Rectal smooth muscle tissue (tissue), 1 donor: ENCODE results near the gene GGPS1.
A peak's percentile ranks its signal among the peaks of the same experiment; 100 is the strongest.
"Not testable (repeated sequence)": the region's sequence is repeated elsewhere in the genome, so short reads cannot be mapped to it uniquely, and the experiment has no call there.

Experiments
- H3K27ac ChIP-seq: one replicate; pipeline ENCODE4 v1.7.0; 2013; ENCODE audit warnings: low read depth, low read length, inconsistent platforms
- H3K27me3 ChIP-seq: one replicate; pipeline ENCODE4 v1.7.0; 2013; ENCODE audit warnings: low read length; ENCODE audit not compliant: control insufficient read depth, insufficient read depth
- H3K36me3 ChIP-seq: one replicate; pipeline ENCODE4 v1.7.0; 2013; ENCODE audit warnings: low read length; ENCODE audit not compliant: control insufficient read depth, insufficient read depth
- H3K4me1 ChIP-seq: one replicate; pipeline ENCODE4 v1.7.0; 2013; ENCODE audit warnings: low read length; ENCODE audit not compliant: control insufficient read depth, insufficient read depth
- H3K4me3 ChIP-seq: one replicate; pipeline ENCODE4 v1.7.0; 2013; ENCODE audit warnings: low read length
- H3K9ac ChIP-seq: one replicate; pipeline ENCODE4 v1.7.0; 2013; ENCODE audit warnings: low read length

GGPS1 gene

GRCh38 chr1:235328271-235329138 is at the start of gene GGPS1:
Gene GGPS1, plus strand, starts transcription at chr1:235328570. Its CDS starts 6,695 bp downstream, at chr1:235335265.
- Histone ChIP-seq H3K36me3 (no peaks in the 10 kb centered on the region), H3K4me1 (peaks cover 38% of the 10 kb centered on the region), H3K27ac (peak within 1 kb of the TSS; percentile 98), H3K9ac (peak within 1 kb of the TSS; percentile 95), H3K4me3 (peak within 1 kb of the TSS; percentile 97), H3K27me3 (no peaks in the 10 kb centered on the region)

- Histone ChIP-seq H3K27me3 (no peaks in the 10 kb centered on the region), H3K4me3 (no peak overlapping the region), H3K9ac (no peak overlapping the region), H3K4me1 (peaks cover 7% of the 10 kb centered on the region), H3K27ac (no peak overlapping the region), H3K36me3 (no peaks in the 10 kb centered on the region)
Measured at GRCh38 chr1:235278915-235279292, 49.5 kb upstream of the GGPS1 start.

- H3K4me1 ChIP-seq, result peaks cover 7% of the 10 kb centered on the region
- no peaks in the 10 kb centered on the region for H3K36me3 ChIP-seq
- H3K27me3 ChIP-seq, result no peaks in the 10 kb centered on the region
- no peak overlapping the region for H3K27ac ChIP-seq
- no peak overlapping the region for H3K4me3 ChIP-seq
- H3K9ac ChIP-seq, result no peak overlapping the region
Measured at GRCh38 chr1:235279694-235280093, 48.7 kb upstream of the GGPS1 start.

GRCh38 chr1:235280467-235280866 is 47.9 kb upstream of the GGPS1 start:
- Histone ChIP-seq H3K27me3 (no peaks in the 10 kb centered on the region), H3K27ac (no peak overlapping the region), H3K9ac (no peak overlapping the region), H3K4me3 (no peak overlapping the region), H3K36me3 (no peaks in the 10 kb centered on the region), H3K4me1 (peaks cover 7% of the 10 kb centered on the region)

- H3K4me3 ChIP-seq, H3K27me3 ChIP-seq, H3K9ac ChIP-seq, H3K27ac ChIP-seq, H3K4me1 ChIP-seq, H3K36me3 ChIP-seq: not testable (repeated sequence)
Measured at GRCh38 chr1:235283636-235284035, 44.7 kb upstream of the GGPS1 start.

GRCh38 chr1:235284231-235284769 is 44.1 kb upstream of the GGPS1 start:
- H3K9ac ChIP-seq, result no peak overlapping the region
- H3K27ac ChIP-seq, result no peak overlapping the region
- H3K36me3 ChIP-seq, result no peaks in the 10 kb centered on the region
- no peaks in the 10 kb centered on the region for H3K27me3 ChIP-seq
- no peak overlapping the region for H3K4me3 ChIP-seq
- peaks cover 8% of the 10 kb centered on the region for H3K4me1 ChIP-seq

GRCh38 chr1:235286667-235287066 is 41.7 kb upstream of the GGPS1 start:
- no peaks in the 10 kb centered on the region for H3K27me3 ChIP-seq
- H3K9ac ChIP-seq, result no peak overlapping the region
- H3K4me3 ChIP-seq, result no peak overlapping the region
- no peaks in the 10 kb centered on the region for H3K36me3 ChIP-seq
- H3K4me1 ChIP-seq, result peaks cover 5% of the 10 kb centered on the region
- H3K27ac ChIP-seq, result no peak overlapping the region

GRCh38 chr1:235287208-235287882 is 41.0 kb upstream of the GGPS1 start:
- H3K9ac ChIP-seq, result no peak overlapping the region
- no peak overlapping the region for H3K27ac ChIP-seq
- H3K4me3 ChIP-seq, result no peak overlapping the region
- no peaks in the 10 kb centered on the region for H3K27me3 ChIP-seq
- H3K36me3 ChIP-seq, result no peaks in the 10 kb centered on the region
- H3K4me1 ChIP-seq, result peaks cover 5% of the 10 kb centered on the region

- no peaks in the 10 kb centered on the region for H3K36me3 ChIP-seq
- no peak overlapping the region for H3K27ac ChIP-seq
- no peak overlapping the region for H3K9ac ChIP-seq
- H3K27me3 ChIP-seq, result no peaks in the 10 kb centered on the region
- peaks cover 8% of the 10 kb centered on the region for H3K4me1 ChIP-seq
- no peak overlapping the region for H3K4me3 ChIP-seq
Measured at GRCh38 chr1:235289859-235290739, 38.3 kb upstream of the GGPS1 start.

- H3K4me1 ChIP-seq, result peaks cover 8% of the 10 kb centered on the region
- H3K9ac ChIP-seq, result no peak overlapping the region
- no peaks in the 10 kb centered on the region for H3K36me3 ChIP-seq
- H3K27me3 ChIP-seq, result no peaks in the 10 kb centered on the region
- no peak overlapping the region for H3K4me3 ChIP-seq
- no peak overlapping the region for H3K27ac ChIP-seq
Measured at GRCh38 chr1:235290740-235291502, 37.4 kb upstream of the GGPS1 start.

GRCh38 chr1:235291599-235292091 is 36.7 kb upstream of the GGPS1 start:
- no peak overlapping the region for H3K27ac ChIP-seq
- H3K4me1 ChIP-seq, result peaks cover 6% of the 10 kb centered on the region

More at GRCh38 chr1:235291599-235292091, 36.7 kb upstream of the GGPS1 start:
- no peaks in the 10 kb centered on the region for H3K36me3 ChIP-seq
- H3K4me3 ChIP-seq, result no peak overlapping the region
- H3K9ac ChIP-seq, result no peak overlapping the region
- H3K27me3 ChIP-seq, result no peaks in the 10 kb centered on the region
